ENCODE results near the gene ZBTB9.

ZBTB9 gene

DNA sequence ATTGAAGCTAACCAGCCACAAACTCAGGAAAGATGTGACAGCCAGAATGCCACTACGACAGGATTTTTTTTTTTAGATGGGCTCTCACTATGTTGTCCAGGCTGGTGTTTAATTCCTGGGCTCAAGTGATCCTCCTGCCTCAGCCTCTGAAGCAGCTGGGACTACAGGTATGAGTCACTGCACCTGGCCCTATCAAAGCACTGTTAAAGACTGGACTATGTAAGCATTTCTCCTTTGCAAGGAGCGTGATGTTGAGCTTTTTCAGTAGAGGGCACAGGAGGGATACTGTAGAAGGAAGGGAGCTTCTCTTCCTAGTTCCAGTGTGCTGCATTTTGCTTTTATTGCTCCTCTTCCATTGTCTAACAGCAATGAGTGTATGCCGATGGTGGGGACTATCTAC is 35.8 kb downstream of the ZBTB9 start:
- Histone ChIP-seq H3K4me2 (ENCODE audit: low read depth, low read length, poor library complexity, severe bottlenecking) (no peak overlapping the region), H3K9me3 (ENCODE audit: insufficient read depth, low read length) (no peaks in the 10 kb centered on the region), H3K27me3 (ENCODE audit: low read length) (no peaks in the 10 kb centered on the region), H3F3A (ENCODE audit: insufficient read depth) (no peaks in the 10 kb centered on the region), H4K20me1 (ENCODE audit: low read depth, low read length) (no peaks in the 10 kb centered on the region), H3K9me2 (replicated peaks; ENCODE audit: insufficient read depth, low read length) (no peaks in the 10 kb centered on the region), H3K27ac (ENCODE audit: low read depth, low read length) (no peak overlapping the region), H3K4me3 (ENCODE audit: insufficient read depth, low read length, poor library complexity, severe bottlenecking) (no peak overlapping the region), H3K79me2 (ENCODE audit: insufficient read depth, low read length) (no peaks in the 10 kb centered on the region), H3K9ac (ENCODE audit: low read length) (no peak overlapping the region), H3K36me3 (ENCODE audit: low read length) (no peaks in the 10 kb centered on the region), H2AFZ (ENCODE audit: low read depth, low read length, severe bottlenecking) (no peak overlapping the region)
- no peak for TF ChIP-seq EZH2phosphoT487 (conservative IDR thresholded peaks at IDR 0.05; ENCODE audit: low read length)
- TF ChIP-seq, protein P1, sequence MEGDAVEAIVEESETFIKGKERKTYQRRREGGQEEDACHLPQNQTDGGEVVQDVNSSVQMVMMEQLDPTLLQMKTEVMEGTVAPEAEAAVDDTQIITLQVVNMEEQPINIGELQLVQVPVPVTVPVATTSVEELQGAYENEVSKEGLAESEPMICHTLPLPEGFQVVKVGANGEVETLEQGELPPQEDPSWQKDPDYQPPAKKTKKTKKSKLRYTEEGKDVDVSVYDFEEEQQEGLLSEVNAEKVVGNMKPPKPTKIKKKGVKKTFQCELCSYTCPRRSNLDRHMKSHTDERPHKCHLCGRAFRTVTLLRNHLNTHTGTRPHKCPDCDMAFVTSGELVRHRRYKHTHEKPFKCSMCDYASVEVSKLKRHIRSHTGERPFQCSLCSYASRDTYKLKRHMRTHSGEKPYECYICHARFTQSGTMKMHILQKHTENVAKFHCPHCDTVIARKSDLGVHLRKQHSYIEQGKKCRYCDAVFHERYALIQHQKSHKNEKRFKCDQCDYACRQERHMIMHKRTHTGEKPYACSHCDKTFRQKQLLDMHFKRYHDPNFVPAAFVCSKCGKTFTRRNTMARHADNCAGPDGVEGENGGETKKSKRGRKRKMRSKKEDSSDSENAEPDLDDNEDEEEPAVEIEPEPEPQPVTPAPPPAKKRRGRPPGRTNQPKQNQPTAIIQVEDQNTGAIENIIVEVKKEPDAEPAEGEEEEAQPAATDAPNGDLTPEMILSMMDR (IDR thresholded peaks at IDR 0.05; ENCODE audit: insufficient read depth, low read length, poor library complexity, severe bottlenecking) = no peak

DNA sequence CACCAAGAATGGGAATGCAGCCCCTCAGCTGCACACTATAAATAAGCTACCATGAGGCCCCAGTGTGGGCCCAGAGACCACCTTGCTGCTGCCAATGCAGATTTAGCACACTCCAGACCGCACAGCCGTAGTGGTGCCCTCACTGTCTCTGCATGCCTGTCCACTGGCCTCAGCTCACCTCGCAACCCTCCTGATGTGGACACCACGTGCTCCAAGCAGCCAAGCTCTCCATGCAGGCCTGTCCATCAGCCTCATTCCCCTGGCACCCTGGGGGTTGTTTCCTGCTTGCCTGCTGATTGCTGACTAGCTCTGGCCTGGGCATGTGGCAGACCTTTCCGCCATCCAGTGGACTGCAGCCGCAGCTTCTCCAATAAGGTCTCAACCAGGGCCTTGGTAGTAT is 36.2 kb downstream of the ZBTB9 start:
- Histone ChIP-seq H3K4me2 (ENCODE audit: low read depth, low read length, poor library complexity, severe bottlenecking) (no peak overlapping the region), H3K27me3 (ENCODE audit: low read length) (no peaks in the 10 kb centered on the region), H3F3A (ENCODE audit: insufficient read depth) (no peaks in the 10 kb centered on the region), H3K36me3 (ENCODE audit: low read length) (no peaks in the 10 kb centered on the region), H3K9me2 (replicated peaks; ENCODE audit: insufficient read depth, low read length) (no peaks in the 10 kb centered on the region), H3K9me3 (ENCODE audit: insufficient read depth, low read length) (no peaks in the 10 kb centered on the region), H4K20me1 (ENCODE audit: low read depth, low read length) (no peaks in the 10 kb centered on the region), H3K9ac (ENCODE audit: low read length) (no peak overlapping the region), H2AFZ (ENCODE audit: low read depth, low read length, severe bottlenecking) (no peak overlapping the region), H3K79me2 (ENCODE audit: insufficient read depth, low read length) (no peaks in the 10 kb centered on the region), H3K27ac (ENCODE audit: low read depth, low read length) (no peak overlapping the region), H3K4me3 (ENCODE audit: insufficient read depth, low read length, poor library complexity, severe bottlenecking) (no peak overlapping the region)
- TF ChIP-seq, protein P1 (IDR thresholded peaks at IDR 0.05; ENCODE audit: insufficient read depth, low read length, poor library complexity, severe bottlenecking) = no peak
- TF ChIP-seq EZH2phosphoT487 (conservative IDR thresholded peaks at IDR 0.05; ENCODE audit: low read length) = no peak

DNA sequence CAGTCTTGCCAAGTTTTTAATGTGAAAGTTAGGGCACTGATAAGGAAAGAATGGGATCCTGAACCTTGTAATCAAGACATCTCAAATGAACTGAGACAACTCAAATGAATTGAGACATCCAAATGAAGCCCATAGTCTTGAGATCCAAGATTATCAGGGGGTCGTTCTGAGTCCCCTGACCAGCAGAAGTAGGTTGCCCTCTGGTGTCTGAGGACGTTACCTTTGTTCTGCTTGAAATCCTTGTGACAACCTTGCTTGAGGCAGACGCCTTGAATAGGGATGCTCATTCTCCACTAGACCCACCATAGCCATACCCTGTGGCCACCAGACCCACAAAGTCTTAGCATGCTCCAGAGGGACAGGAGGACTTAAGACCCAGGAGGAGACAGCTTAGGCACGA is 37.7 kb downstream of the ZBTB9 start:
- Histone ChIP-seq H3F3A (ENCODE audit: insufficient read depth) (no peaks in the 10 kb centered on the region), H3K27ac (ENCODE audit: low read depth, low read length) (no peak overlapping the region), H3K79me2 (ENCODE audit: insufficient read depth, low read length) (no peaks in the 10 kb centered on the region), H4K20me1 (ENCODE audit: low read depth, low read length) (no peaks in the 10 kb centered on the region), H3K27me3 (ENCODE audit: low read length) (no peaks in the 10 kb centered on the region), H3K9me2 (replicated peaks; ENCODE audit: insufficient read depth, low read length) (no peaks in the 10 kb centered on the region), H2AFZ (ENCODE audit: low read depth, low read length, severe bottlenecking) (no peak overlapping the region), H3K9ac (ENCODE audit: low read length) (no peak overlapping the region), H3K4me2 (ENCODE audit: low read depth, low read length, poor library complexity, severe bottlenecking) (no peak overlapping the region), H3K9me3 (ENCODE audit: insufficient read depth, low read length) (no peaks in the 10 kb centered on the region), H3K4me3 (ENCODE audit: insufficient read depth, low read length, poor library complexity, severe bottlenecking) (no peak overlapping the region), H3K36me3 (ENCODE audit: low read length) (no peaks in the 10 kb centered on the region)
- no peak for TF ChIP-seq EZH2phosphoT487 (conservative IDR thresholded peaks at IDR 0.05; ENCODE audit: low read length)
- TF ChIP-seq, protein P1 (IDR thresholded peaks at IDR 0.05; ENCODE audit: insufficient read depth, low read length, poor library complexity, severe bottlenecking) = no peak
